SU-DHL-6 (cell line): ENCODE measurements around the gene HOXB6.

Experiments
- EZH2phosphoT487 ChIP-seq: fragments of 200-600 bp; sonication (generic), shearing (Covaris generic); conservative IDR thresholded peaks from 2 replicates; pipeline ENCODE4 v1.6.1; 2018; ENCODE audit warnings: mild to moderate bottlenecking, antibody characterized with exemption, low read length, moderate library complexity, mixed read lengths
- TF ChIP-seq, protein P1 (sequence below): fragments of 200-600 bp; sonication (generic); IDR thresholded peaks from one replicate; pipeline ENCODE4 v1.5.1; 2017; ENCODE audit warnings: antibody characterized with exemption, mild to moderate bottlenecking, low read length, moderate library complexity; ENCODE audit not compliant: insufficient read depth, poor library complexity, severe bottlenecking

DNA sequence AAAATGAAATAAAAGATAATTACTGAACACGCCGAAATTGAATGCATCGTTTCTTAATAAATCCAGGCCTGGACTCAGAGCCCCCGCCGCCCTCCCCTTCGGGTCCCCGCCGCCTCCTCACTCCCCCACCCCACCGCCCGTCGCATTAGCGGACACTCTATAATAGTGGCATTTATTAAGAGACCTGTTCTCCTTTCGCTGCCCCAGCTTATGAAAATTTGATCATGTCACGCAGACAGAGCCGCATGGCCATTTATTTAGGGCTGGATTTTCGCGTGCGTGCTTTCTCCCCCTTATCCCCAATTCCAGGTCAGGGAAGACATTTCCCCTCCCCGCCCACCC is 53.6 kb downstream of the HOXB6 start:
- TF ChIP-seq, protein P1, sequence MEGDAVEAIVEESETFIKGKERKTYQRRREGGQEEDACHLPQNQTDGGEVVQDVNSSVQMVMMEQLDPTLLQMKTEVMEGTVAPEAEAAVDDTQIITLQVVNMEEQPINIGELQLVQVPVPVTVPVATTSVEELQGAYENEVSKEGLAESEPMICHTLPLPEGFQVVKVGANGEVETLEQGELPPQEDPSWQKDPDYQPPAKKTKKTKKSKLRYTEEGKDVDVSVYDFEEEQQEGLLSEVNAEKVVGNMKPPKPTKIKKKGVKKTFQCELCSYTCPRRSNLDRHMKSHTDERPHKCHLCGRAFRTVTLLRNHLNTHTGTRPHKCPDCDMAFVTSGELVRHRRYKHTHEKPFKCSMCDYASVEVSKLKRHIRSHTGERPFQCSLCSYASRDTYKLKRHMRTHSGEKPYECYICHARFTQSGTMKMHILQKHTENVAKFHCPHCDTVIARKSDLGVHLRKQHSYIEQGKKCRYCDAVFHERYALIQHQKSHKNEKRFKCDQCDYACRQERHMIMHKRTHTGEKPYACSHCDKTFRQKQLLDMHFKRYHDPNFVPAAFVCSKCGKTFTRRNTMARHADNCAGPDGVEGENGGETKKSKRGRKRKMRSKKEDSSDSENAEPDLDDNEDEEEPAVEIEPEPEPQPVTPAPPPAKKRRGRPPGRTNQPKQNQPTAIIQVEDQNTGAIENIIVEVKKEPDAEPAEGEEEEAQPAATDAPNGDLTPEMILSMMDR = no peak
- TF ChIP-seq EZH2phosphoT487 = no peak
